Fibroblast of skin of right quadriceps (primary cell): ENCODE results near the gene PXN.

Experiments used
- DNase-seq: peaks from one replicate; pipeline ENCODE4 v3.0.0-alpha.2; 2013

The PXN gene

GRCh38 chr12:120265473-120266179 is at the start of gene PXN:
Gene PXN (minus strand): TSS chr12:120265730. CDS start chr12:120265629, 101 bp downstream.
- peak; percentile 76 for DNase-seq

- no peak for DNase-seq
These were observed 48.7 kb upstream of the PXN start for GRCh38 chr12:120314220-120314619.

GRCh38 chr12:120301962-120302815 is 36.7 kb upstream of the PXN start, which contains the start of gene SIRT4:
Gene SIRT4 (plus strand): TSS chr12:120302321. CDS start chr12:120303562, 1,241 bp downstream.
- DNase-seq, result peak; percentile 93

- DNase-seq, result peak; percentile 98
These were observed 27.4 kb upstream of the PXN start, which contains the start of gene RNU4-1 for GRCh38 chr12:120292661-120293531. Gene RNU4-1 (minus strand): TSS chr12:120293237.

GRCh38 chr12:120292411-120292660 is 26.8 kb upstream of the PXN start:
- no peak for DNase-seq

GRCh38 chr12:120290609-120291305 is 25.2 kb upstream of the PXN start:
- no peak for DNase-seq

GRCh38 chr12:120287491-120287890 is 22.0 kb upstream of the PXN start:
- DNase-seq, result no peak

- DNase-seq, result no peak
These were observed 21.4 kb upstream of the PXN start for GRCh38 chr12:120286768-120287490.

- no peak for DNase-seq
These were observed 18.9 kb upstream of the PXN start for GRCh38 chr12:120284381-120284780.

GRCh38 chr12:120283318-120283717 is 17.8 kb upstream of the PXN start:
- peak; percentile 41 for DNase-seq

- DNase-seq, result no peak
These were observed 12.9 kb upstream of the PXN start for GRCh38 chr12:120278137-120279069.

GRCh38 chr12:120276734-120277133 is 11.2 kb upstream of the PXN start:
- DNase-seq, result peak; percentile 58

GRCh38 chr12:120267736-120268135 is 2.2 kb upstream of the PXN start:
- DNase-seq, result no peak

GRCh38 chr12:120266180-120266870 is 795 bp upstream of the PXN start:
- DNase-seq, result no peak

- no peak for DNase-seq
These were observed 542 bp downstream of the PXN start for GRCh38 chr12:120264904-120265472.

GRCh38 chr12:120264086-120264903 is 1.2 kb downstream of the PXN start:
- no peak for DNase-seq

GRCh38 chr12:120263748-120264085 is 1.8 kb downstream of the PXN start:
- no peak for DNase-seq

GRCh38 chr12:120262852-120263747 is 2.4 kb downstream of the PXN start:
- DNase-seq, result no peak
